Neural cell (in vitro differentiated cells): ENCODE results near the gene ARHGEF38. TPM values are rescaled to one million over a fixed set of nuclear protein-coding genes. Genes with fewer than 3 reads are reported as not detected.

Source experiments
- H2AFZ ChIP-seq: fragments of 200-600, 300-800 bp; sonication (generic), shearing (Covaris generic); 2 replicates; pipeline ENCODE4 v1.6.0; 2014; ENCODE audit warnings: low read depth, mild to moderate bottlenecking, antibody characterized with exemption, low read length, moderate library complexity
- H3F3A ChIP-seq: fragments of 200-600 bp; shearing (Covaris generic); 2 replicates; pipeline ENCODE4 v1.6.1; 2016; ENCODE audit warnings: mild to moderate bottlenecking, moderate library complexity, mixed read lengths, antibody characterized with exemption, low read length; ENCODE audit not compliant: insufficient read depth, poor library complexity, severe bottlenecking
- H3K27ac ChIP-seq: fragments of 200-600, 300-800 bp; sonication (generic), shearing (Covaris generic); 2 replicates; pipeline ENCODE4 v1.5.1; 2014; ENCODE audit warnings: mild to moderate bottlenecking, low read length, moderate library complexity
- H3K27me3 ChIP-seq: fragments of 300-800, 200-600 bp; sonication (generic), shearing (Covaris generic); 2 replicates; pipeline ENCODE4 v1.6.0; 2014; ENCODE audit warnings: mild to moderate bottlenecking, low read depth, low read length, moderate library complexity; ENCODE audit not compliant: insufficient read depth
- H3K36me3 ChIP-seq: fragments of 300-800, 200-600 bp; sonication (generic), shearing (Covaris generic); 2 replicates; pipeline ENCODE4 v1.5.1; 2014; ENCODE audit warnings: mild to moderate bottlenecking, antibody characterized with exemption, low read length, moderate library complexity; ENCODE audit not compliant: insufficient read depth
- H3K4me2 ChIP-seq: fragments of 300-800, 200-600 bp; sonication (generic), shearing (Covaris generic); 2 replicates; pipeline ENCODE4 v1.6.0; 2014; ENCODE audit warnings: mild to moderate bottlenecking, low read length
- H3K4me3 ChIP-seq: fragments of 300-800, 200-600 bp; sonication (generic), shearing (Covaris generic); 2 replicates; pipeline ENCODE4 v1.5.1; 2014; ENCODE audit warnings: mild to moderate bottlenecking, low read length, moderate library complexity
- H3K79me2 ChIP-seq: fragments of 200-600 bp; shearing (Covaris generic); replicated peaks from 2 replicates; pipeline ENCODE4 v1.6.0; 2014; ENCODE audit warnings: mild to moderate bottlenecking, low read length, moderate library complexity; ENCODE audit not compliant: insufficient read depth
- H3K9ac ChIP-seq: fragments of 300-800, 200-600 bp; sonication (generic), shearing (Covaris generic); 2 replicates; pipeline ENCODE4 v1.6.1; 2016; ENCODE audit warnings: mild to moderate bottlenecking, low read length, mixed read lengths
- H3K9me2 ChIP-seq: fragments of 200-600 bp; shearing (Covaris generic); 2 replicates; pipeline ENCODE4 v1.6.1; 2016; ENCODE audit warnings: mild to moderate bottlenecking, low read length, mixed read lengths; ENCODE audit not compliant: insufficient read depth
- H3K9me3 ChIP-seq: fragments of 200-600, 300-800 bp; sonication (generic), shearing (Covaris generic); 2 replicates; pipeline ENCODE4 v1.6.1; 2016; ENCODE audit warnings: mild to moderate bottlenecking, mixed run types, low read length, moderate library complexity, mixed read lengths
- H4K20me1 ChIP-seq: fragments of 200-600 bp; shearing (Covaris generic); 2 replicates; pipeline ENCODE4 v1.6.1; 2016; ENCODE audit warnings: mild to moderate bottlenecking, mixed run types; ENCODE audit not compliant: insufficient read depth
- EP300 ChIP-seq: fragments of 450-650 bp; conservative IDR thresholded peaks from 2 replicates; pipeline ENCODE4 v1.6.1; 2014; ENCODE audit warnings: antibody characterized with exemption, mild to moderate bottlenecking, moderate library complexity; ENCODE audit not compliant: poor library complexity, severe bottlenecking
- EZH2 ChIP-seq: fragments of 200-600, 300-800 bp; shearing (Covaris generic), sonication (generic); IDR thresholded peaks from 2 replicates; pipeline ENCODE4 v1.6.1; 2014; ENCODE audit warnings: antibody characterized with exemption, low read length, borderline replicate concordance, mild to moderate bottlenecking; ENCODE audit not compliant: insufficient read depth, poor library complexity, severe bottlenecking
- MXI1 ChIP-seq: fragments of 450-650 bp; conservative IDR thresholded peaks from 2 replicates; pipeline ENCODE4 v1.6.1; 2014; ENCODE audit warnings: antibody characterized with exemption, mild to moderate bottlenecking; ENCODE audit not compliant: poor library complexity, severe bottlenecking
- POLR2AphosphoS5 ChIP-seq: IDR thresholded peaks from 2 replicates; pipeline ENCODE4 v1.6.1; 2012
- RAD21 ChIP-seq: fragments of 450-650 bp; conservative IDR thresholded peaks from 2 replicates; pipeline ENCODE4 v1.6.1; 2014; ENCODE audit warnings: antibody characterized with exemption, mild to moderate bottlenecking, moderate library complexity
- SMC3 ChIP-seq: fragments of 450-650 bp; conservative IDR thresholded peaks from 2 replicates; pipeline ENCODE4 v1.6.1; 2014; ENCODE audit warnings: antibody characterized with exemption, mild to moderate bottlenecking, moderate library complexity; ENCODE audit not compliant: poor library complexity
- TAF1 ChIP-seq: IDR thresholded peaks from 2 replicates; pipeline ENCODE4 v1.6.1; 2012; ENCODE audit warnings: low read depth
- polyA plus RNA-seq: library from polyadenylated mRNA; depleted of rRNA; stranded (reverse); fragments of >200 nt; gene quantifications from 2 replicates; pipeline ENCODE4 v1.2.3, GENCODE V29; 2014
- TF ChIP-seq, protein P1 (sequence below): fragments of 450-650 bp; IDR thresholded peaks from 2 replicates; pipeline ENCODE4 v1.5.1; 2014; ENCODE audit warnings: antibody characterized with exemption, mild to moderate bottlenecking, moderate library complexity; ENCODE audit not compliant: poor library complexity, severe bottlenecking
- TF ChIP-seq, protein P2 (sequence below): IDR thresholded peaks from 2 replicates; pipeline ENCODE4 v1.6.1; 2012; ENCODE audit warnings: borderline replicate concordance

Gene ARHGEF38
- polyA plus RNA-seq, 1 donor from 2014 or later = not detected

DNA sequence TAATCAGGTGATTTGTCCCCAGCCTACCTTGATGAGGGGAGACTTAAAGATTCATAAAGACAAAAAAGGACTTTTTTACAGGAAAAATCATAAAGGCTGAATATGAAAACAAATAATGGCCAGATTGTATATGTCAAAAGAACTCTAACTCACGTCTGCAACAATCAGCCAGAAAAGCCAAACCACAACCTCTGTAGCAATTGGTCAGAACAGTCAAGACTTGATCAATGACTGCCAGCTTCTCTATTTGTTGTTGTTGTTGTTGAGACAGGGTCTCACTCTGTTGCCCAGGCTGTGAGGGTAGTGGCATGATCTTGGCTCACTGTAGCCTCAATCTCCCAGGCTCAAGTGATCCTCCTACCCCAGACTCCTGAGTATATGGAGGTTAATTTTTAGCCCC, 42.7 kb upstream of the ARHGEF38 start:
- no peak overlapping the region for H3K4me2 ChIP-seq
- H4K20me1 ChIP-seq = no peaks in the 10 kb centered on the region
- no peak overlapping the region for H3K4me3 ChIP-seq
- H3K9ac ChIP-seq = no peak overlapping the region
- H3K9me2 ChIP-seq = no peaks in the 10 kb centered on the region
- no peaks in the 10 kb centered on the region for H3K36me3 ChIP-seq
- TF ChIP-seq POLR2AphosphoS5 (no peak), TAF1 (no peak), EP300 (no peak), SMC3 (no peak), RAD21 (no peak), MXI1 (no peak), EZH2 (no peak)
- TF ChIP-seq, protein P1, sequence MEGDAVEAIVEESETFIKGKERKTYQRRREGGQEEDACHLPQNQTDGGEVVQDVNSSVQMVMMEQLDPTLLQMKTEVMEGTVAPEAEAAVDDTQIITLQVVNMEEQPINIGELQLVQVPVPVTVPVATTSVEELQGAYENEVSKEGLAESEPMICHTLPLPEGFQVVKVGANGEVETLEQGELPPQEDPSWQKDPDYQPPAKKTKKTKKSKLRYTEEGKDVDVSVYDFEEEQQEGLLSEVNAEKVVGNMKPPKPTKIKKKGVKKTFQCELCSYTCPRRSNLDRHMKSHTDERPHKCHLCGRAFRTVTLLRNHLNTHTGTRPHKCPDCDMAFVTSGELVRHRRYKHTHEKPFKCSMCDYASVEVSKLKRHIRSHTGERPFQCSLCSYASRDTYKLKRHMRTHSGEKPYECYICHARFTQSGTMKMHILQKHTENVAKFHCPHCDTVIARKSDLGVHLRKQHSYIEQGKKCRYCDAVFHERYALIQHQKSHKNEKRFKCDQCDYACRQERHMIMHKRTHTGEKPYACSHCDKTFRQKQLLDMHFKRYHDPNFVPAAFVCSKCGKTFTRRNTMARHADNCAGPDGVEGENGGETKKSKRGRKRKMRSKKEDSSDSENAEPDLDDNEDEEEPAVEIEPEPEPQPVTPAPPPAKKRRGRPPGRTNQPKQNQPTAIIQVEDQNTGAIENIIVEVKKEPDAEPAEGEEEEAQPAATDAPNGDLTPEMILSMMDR = no peak
- TF ChIP-seq, protein P2, sequence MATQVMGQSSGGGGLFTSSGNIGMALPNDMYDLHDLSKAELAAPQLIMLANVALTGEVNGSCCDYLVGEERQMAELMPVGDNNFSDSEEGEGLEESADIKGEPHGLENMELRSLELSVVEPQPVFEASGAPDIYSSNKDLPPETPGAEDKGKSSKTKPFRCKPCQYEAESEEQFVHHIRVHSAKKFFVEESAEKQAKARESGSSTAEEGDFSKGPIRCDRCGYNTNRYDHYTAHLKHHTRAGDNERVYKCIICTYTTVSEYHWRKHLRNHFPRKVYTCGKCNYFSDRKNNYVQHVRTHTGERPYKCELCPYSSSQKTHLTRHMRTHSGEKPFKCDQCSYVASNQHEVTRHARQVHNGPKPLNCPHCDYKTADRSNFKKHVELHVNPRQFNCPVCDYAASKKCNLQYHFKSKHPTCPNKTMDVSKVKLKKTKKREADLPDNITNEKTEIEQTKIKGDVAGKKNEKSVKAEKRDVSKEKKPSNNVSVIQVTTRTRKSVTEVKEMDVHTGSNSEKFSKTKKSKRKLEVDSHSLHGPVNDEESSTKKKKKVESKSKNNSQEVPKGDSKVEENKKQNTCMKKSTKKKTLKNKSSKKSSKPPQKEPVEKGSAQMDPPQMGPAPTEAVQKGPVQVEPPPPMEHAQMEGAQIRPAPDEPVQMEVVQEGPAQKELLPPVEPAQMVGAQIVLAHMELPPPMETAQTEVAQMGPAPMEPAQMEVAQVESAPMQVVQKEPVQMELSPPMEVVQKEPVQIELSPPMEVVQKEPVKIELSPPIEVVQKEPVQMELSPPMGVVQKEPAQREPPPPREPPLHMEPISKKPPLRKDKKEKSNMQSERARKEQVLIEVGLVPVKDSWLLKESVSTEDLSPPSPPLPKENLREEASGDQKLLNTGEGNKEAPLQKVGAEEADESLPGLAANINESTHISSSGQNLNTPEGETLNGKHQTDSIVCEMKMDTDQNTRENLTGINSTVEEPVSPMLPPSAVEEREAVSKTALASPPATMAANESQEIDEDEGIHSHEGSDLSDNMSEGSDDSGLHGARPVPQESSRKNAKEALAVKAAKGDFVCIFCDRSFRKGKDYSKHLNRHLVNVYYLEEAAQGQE = no peak
- H3K27me3 ChIP-seq = no peaks in the 10 kb centered on the region
- H3K27ac ChIP-seq = no peak overlapping the region
- H3F3A ChIP-seq = no peaks in the 10 kb centered on the region
- H3K79me2 ChIP-seq = no peaks in the 10 kb centered on the region
- H3K9me3 ChIP-seq = no peaks in the 10 kb centered on the region
- no peak overlapping the region for H2AFZ ChIP-seq

DNA sequence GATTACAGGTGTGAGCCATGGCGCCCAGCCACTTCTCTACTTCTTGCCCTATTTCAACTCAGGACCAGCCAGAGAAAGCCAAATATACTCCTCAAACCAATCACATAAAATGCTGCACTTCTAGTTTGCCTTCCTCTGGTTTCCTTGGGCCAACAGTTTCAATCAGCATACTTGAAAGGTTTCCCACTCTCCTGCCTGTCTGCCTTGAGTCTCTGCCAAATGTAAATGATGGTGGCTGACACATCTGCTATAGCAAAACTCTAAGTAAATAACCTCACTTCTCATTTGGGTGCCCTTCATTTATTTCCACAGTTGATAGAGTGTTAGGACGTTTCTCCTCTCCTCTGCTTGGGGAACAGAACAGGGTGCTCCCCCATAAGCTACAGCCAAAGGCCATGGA, 42.2 kb upstream of the ARHGEF38 start:
- TF ChIP-seq, protein P2 = no peak
- TF ChIP-seq TAF1 = no peak
- TF ChIP-seq EP300 = no peak
- no peak for TF ChIP-seq EZH2
- TF ChIP-seq, protein P1 = no peak
- Histone ChIP-seq H3K4me3 (no peak overlapping the region), H2AFZ (no peak overlapping the region), H3K9ac (no peak overlapping the region), H3K36me3 (no peaks in the 10 kb centered on the region), H3K9me2 (no peaks in the 10 kb centered on the region), H3K27me3 (no peaks in the 10 kb centered on the region), H3K9me3 (no peaks in the 10 kb centered on the region), H3K27ac (no peak overlapping the region), H3K79me2 (no peaks in the 10 kb centered on the region), H3F3A (no peaks in the 10 kb centered on the region), H4K20me1 (no peaks in the 10 kb centered on the region), H3K4me2 (no peak overlapping the region)
